HG02588 (cell line): Measurements from ENCODE around the gene URAD.
A peak's percentile ranks its signal among the peaks of the same experiment; 100 is the strongest.
"Not testable (repeated sequence)": the region's sequence is repeated elsewhere in the genome, so short reads cannot be mapped to it uniquely, and the experiment has no call there.

ENCODE experiments used
- ATAC-seq: cut with Tn5 transposase; IDR thresholded peaks from one replicate; pipeline ENCODE4 v1.9.1; 2021; ENCODE audit warnings: mild to moderate bottlenecking, moderate library complexity; ENCODE audit not compliant: unreplicated experiment

The URAD gene, protein sequence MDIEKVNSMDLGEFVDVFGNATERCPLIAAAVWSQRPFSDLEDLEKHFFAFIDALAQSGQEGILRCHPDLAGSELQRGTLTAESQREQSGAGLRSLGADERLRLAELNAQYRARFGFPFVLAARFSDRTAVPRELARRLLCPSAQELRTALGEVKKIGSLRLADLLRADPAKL

DNA sequence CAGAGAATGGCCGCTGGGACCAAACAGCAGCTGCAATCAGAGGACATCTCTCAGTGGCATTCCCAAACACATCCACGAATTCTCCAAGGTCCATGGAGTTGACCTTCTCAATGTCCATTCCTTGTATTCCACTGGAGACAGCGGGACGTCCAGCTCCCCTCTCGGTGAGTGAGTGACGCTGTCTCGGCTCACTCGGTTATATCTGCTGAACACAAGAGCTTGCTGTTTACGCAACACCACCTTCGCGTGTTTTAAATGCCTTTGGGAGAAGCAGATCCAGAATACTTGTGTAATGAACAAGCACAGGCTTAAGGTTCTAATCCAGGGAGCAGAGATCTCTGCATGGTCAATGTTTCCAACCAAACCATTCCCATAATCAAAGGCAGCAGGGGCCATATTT, at the start of gene URAD:
URAD (minus strand) TSS at position 174 of the 400 bp plus-strand sequence; CDS start at position 118, 56 bp downstream.
- ATAC-seq = no peak

GRCh38 chr13:28037399-28037798, 48.9 kb upstream of the URAD start:
- ATAC-seq = no peak

DNA sequence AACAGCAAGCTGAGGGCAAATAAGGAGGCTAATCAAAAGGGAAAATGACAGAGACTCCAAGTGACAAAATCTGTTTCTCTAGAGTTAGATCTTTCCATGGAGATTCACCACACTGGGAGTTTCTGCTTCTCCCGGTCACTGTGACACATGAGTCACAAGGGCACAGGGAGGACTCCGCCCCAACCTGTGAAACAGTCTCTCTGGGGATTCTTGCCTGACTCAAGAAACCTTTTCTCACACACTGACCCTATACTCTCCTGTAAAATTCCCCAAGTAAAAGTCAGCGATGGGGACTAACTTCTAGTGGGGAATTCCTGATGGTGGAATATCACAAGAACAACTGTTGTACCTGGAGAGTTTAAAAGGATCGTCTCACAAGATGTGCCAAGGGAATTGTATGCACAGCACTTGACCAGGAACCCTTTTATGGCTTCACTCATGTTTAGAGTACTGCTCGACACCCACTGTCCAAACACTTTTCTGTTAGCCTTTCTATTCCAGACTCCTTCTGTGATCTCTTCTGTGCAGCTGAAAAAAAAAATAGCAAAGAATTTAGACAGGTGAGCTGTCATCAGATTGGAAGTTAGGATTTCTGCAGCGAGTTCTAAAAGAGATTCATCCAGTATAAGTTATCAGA, 46.8 kb upstream of the URAD start:
- ATAC-seq = peak; percentile 49

DNA sequence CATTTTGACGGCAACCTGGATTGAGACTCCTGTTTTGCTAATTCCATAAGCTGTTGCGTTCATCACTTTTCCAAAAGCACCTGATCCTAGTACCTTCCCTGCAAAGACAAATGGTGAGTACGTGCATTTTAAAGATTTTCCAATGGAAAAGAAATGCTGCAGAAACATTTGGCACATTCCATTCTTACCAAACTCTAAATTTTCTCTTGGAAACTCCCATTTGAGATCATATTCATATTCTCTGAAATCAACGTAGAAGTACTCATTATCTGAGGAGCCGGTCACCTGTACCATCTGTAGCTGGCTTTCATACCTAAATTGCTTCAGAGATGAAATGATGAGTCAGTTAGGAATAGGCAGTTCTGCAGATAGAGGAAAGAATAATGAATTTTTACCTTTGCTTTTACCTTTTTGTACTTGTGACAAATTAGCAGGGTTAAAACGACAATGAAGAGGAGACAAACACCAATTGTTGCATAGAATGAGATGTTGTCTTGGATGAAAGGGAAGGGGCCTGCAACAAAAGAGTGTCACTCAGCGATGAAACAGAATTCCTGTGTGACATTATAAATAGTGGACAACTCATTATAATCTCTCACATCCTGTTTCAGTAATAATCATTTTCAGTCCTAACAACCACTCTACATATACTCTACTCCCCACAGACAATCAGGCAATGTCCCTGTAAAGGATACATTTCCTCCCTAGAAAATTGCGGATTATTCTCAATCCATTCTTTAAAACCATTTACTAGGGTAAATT, 45.6 kb upstream of the URAD start:
- no peak for ATAC-seq

DNA sequence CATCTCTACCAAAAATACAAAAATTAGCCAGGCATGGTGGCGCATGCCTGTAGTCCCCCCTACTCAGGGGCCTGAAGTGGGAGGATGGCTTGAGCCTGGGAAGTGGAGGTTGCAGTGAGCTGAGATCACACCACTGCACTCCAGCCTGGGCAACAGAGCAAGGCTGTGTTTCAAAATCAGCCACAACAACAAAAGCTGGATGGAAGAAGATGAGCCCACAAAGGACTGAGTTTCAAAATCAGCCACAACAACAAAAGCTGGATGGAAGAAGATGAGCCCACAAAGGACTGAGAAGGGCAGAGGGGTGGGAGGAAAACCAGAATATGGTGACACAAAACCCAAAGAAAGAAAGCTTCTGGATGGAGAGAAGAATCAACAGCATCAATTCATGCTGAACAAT, 43.9 kb upstream of the URAD start:
- not testable (repeated sequence) for ATAC-seq

- ATAC-seq = no peak
Measured at GRCh38 chr13:28031896-28032288, 43.4 kb upstream of the URAD start.

GRCh38 chr13:28031220-28031895, 42.9 kb upstream of the URAD start:
- no peak for ATAC-seq

GRCh38 chr13:28027607-28028364, 39.3 kb upstream of the URAD start:
- ATAC-seq = no peak

DNA sequence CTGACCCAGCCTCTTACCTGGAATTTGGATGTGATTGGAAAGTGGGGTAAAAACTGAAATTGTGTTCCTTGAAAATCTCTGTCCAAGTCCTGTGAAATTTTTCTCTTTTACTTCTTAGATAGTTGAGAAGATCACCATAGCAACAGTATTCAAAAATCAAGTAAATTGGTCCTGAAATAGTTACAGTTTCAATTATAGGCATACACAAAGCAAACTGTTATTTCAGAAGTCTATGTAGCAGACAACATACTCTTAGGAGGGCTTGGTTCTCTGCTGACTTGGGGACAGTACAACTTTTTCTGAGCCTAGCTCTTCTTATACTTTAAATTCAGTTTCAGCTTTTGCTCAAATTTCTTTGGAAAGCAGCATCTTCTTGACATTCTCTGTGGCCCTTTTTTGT, 38.6 kb upstream of the URAD start:
- ATAC-seq = no peak

DNA sequence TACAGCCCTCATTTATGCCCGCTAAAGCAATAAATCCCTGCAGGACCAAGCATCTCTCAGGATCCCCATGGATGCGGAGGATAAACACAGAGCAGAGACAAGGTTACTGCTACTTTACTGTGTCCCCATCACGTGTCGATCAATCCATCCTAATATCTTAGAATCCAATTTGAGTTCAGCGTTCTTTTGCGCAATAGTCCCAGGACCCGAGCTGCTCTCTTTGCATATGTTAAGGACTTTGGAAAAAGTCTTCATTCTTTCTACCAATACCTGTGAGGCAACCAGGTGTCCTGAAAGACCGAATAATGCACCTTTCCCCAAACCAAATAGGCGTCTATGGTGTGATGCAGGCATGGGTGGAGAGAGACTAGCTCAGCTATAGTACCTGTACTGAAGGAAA, 38.0 kb upstream of the URAD start:
- no peak for ATAC-seq

DNA sequence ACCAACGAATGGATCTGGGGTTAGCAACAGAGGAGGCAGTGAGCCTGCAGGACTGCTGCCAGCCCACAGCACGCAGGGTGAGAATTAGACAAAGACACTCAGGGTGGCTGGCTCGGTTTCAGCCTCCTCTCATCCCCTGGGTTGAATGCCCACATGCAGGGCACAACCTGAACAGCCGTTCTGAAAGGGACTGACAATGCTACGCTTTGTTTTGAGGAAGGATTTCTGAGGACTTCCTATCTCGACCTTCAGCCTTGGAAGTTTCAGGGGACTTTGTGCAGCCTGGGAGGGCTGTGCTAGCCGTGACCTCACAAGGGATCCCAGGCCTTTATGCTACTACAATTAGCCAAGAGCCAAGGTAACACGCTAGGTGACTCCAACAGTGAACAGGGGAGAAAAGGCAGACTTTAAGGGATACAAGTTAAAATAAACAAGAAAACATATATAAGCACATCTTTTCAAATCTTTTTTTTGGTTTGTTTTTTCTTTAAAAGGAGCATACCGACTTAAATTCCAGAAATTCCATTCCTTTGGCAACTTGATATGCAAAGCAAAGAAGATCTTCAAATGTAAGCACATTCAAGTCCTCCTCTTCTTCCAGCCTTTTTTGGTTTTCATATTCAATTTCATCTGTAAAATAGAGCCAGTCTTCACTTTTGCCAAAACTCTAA, 34.5 kb upstream of the URAD start:
- ATAC-seq = no peak

DNA sequence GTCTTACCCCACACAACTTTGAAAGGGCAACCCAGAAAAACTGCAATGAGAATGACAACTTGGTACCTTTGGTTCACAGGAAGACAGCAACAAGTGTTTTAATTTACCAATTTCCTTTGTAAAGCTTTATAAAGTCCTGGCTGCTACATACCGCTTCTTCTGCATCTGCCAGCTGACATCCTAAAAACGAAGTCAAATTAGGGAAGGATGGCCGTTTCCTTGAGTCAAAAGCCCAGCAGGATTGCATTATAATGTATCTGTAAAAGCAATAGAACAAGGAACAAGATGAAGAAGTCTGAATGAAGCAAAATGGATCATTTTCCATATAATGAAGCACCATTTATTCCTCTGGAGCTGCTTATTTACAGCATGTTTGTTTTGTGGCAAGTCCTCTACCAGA, 25.8 kb upstream of the URAD start:
- no peak for ATAC-seq

DNA sequence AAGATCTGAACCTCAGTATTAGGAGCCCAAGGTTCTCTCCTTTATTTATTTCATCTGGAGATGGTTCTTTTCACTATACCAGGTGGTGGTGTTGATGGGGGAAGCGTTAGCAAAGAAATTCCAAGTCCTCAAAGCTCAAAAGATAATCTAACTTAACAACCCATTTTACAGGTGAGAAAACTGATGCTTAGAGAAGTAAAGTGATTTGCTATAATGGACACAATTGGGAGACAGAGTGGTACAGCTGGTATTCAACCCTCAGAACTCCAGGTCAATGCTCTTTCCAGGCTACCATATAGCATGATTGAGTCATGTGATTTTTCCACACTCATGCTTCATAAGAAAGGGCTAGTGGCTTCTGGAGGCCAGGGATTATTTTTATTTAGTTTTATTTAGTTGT, 25.0 kb upstream of the URAD start:
- no peak for ATAC-seq

DNA sequence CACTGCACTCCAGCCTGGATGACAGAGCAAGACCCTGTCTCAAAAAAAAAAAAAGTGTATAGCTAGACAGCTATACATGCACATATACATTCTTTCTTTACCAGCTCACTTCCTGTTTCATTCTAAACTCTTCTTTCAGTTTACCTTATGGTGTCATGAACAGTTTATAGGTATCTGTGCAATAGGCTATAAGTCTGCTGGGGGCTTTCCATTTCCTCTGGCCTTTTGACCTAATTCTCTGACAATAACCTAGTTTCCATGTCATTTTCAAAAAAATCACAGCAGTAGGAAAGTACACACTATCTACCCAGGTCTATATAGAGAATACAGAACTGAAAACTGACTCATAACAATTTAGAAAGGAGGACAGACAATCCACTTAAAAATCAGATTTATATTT, 24.4 kb upstream of the URAD start:
- peak; percentile 81 for ATAC-seq

DNA sequence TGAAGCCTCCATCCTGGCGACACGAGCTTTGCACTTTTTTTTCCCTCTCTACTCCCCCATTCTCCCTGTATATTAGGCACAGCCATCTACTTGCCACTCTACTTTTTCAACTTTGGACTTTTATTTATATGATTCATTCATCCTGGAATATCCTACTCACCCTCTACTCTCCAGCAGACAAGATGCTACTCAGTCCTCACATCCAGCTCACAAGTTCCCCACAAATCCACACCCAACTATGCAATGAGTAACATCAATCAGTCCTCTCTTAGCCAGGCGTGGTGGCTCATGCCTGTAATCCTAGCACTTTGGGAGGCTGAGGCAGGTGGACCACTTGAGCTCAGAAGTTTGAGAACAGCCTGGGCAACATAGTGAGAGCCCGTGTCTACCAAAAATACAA, 23.9 kb upstream of the URAD start:
- ATAC-seq = no peak

GRCh38 chr13:28010046-28010445, 21.6 kb upstream of the URAD start:
- ATAC-seq = no peak

GRCh38 chr13:28005016-28005415, 16.5 kb upstream of the URAD start:
- ATAC-seq = not testable (repeated sequence)

GRCh38 chr13:28002886-28003698, 14.6 kb upstream of the URAD start:
- ATAC-seq = no peak

DNA sequence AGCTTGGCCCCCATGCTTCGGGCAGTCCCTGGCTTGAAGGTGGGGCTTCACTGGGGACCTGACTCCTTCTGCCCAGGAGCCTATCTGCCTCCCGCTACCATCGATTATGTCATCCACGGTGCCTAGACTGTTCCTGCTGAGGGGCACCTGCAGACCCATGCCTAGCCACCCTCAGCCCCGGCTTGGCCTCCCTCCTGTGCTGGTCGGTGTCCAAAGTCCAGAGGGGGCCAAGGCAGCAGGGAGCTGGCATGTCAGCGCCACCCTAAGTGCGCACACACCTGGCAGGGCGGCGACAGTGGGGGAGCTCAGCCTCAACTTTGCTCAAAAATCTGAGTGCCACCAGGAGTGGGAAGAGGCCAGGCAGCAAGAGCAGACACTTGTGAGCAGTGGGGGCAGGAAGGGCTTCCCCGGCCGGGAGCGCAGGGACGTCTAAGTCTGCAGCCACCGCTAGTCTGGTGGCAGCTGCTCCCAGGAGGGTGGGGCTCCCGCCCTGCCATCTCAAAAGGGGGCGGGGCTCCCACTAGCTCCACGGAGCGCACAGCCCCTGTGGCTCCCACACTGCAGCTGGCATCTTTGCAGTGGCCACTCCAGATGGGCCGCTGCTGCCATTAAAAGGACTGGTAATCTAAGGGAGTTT, 13.5 kb upstream of the URAD start:
- ATAC-seq = no peak
